Adrenal gland (tissue), 12 donors: Measurements from ENCODE around the gene CYS1. TPM values are rescaled to one million over a fixed set of nuclear protein-coding genes. Genes with fewer than 3 reads are reported as not detected.

Experiments used
- DNase-seq, 7 donors: peaks; one replicate each; pipeline ENCODE4 v3.0.0-alpha.2; 2019 to 2020
- H3K27ac ChIP-seq, 5 donors: fragments of 200-600 bp; sonication (generic) in 4 of 5; 1 replicate in 3 of 5; 2 replicates in 2 of 5; pipeline versions ENCODE4 v1.5.1 to v1.8.0; 2016 to 2020; ENCODE audit warnings: mild to moderate bottlenecking in 1 of 5
- H3K27me3 ChIP-seq: fragments of 200-600 bp; 2 replicates; pipeline ENCODE4 v1.8.0; 2021
- H3K36me3 ChIP-seq, 2 donors: fragments of 200-600 bp; replicated peaks in 1 of 2; 1 replicate in 1 of 2; 2 replicates in 1 of 2; pipeline versions ENCODE4 v1.5.1 to v1.8.0; 2018 to 2022
- H3K4me1 ChIP-seq, 2 donors: fragments of 200-600 bp; replicated peaks in 1 of 2; 1 replicate in 1 of 2; 2 replicates in 1 of 2; pipeline versions ENCODE4 v1.5.1 to v1.8.0; 2018 to 2021
- H3K4me3 ChIP-seq, 4 donors: fragments of 200-600 bp; sonication (generic) in 3 of 4; one replicate each; pipeline ENCODE4 v1.5.1; 2016 to 2018
- H3K9me3 ChIP-seq, 3 donors: fragments of 200-600 bp; sonication (generic) in 1 of 3; replicated peaks in 1 of 3; 1 replicate in 2 of 3; 2 replicates in 1 of 3; pipeline versions ENCODE4 v1.5.1 to v1.8.0; 2016 to 2021
- CTCF ChIP-seq, 6 experiments: fragments of 450-650 bp in 4 of 6; fragments of 200-600 bp in 2 of 6; sonication (generic) in 1 of 6; IDR thresholded peaks; 1 replicate in 5 of 6; 2 replicates in 1 of 6; pipeline versions ENCODE4 v1.5.1 to v1.8.0; 2016 to 2021; ENCODE audit warnings: antibody characterized with exemption in 6 of 6, mild to moderate bottlenecking in 2 of 6, moderate library complexity in 1 of 6
- POLR2A ChIP-seq, 2 donors: fragments of 450-650 bp; IDR thresholded peaks; one replicate each; pipeline ENCODE4 v1.6.1; 2017; ENCODE audit warnings: antibody characterized with exemption in 2 of 2, mild to moderate bottlenecking in 2 of 2, moderate library complexity in 1 of 2
- WGBS, 4 donors: extraction: QIAGEN DNeasy Blood & Tissue Kit in 2 of 4; methylation state at CpG; one replicate each; pipeline versions ENCODE4 v1.1.5 to v1.1.7; 2013 to 2017; 5-methylcytosine and 5-hydroxymethylcytosine counted together
- intact Hi-C, 2 donors: fragments of 100-400 bp; cut with DNase I; formaldehyde crosslinking; loops; one replicate each; pipeline versions ENCODE4 v1.14.1 to v1.15.0; 2022 to 2023
- polyA plus RNA-seq, 3 donors: library from polyadenylated mRNA; stranded (reverse); fragments of 200-250 nt in 2 of 3; fragments of 350-450 nt in 1 of 3; fragmentation: Illumina TruSeq in 1 of 3; extraction: RNeasy Lipid Tissue Mini Kit (QIAGEN cat#74804) in 1 of 3; gene quantifications; one replicate each; pipeline ENCODE4 v1.2.3, GENCODE V29; 2013 to 2014
- total RNA-seq, 9 donors: library from RNA; depleted of rRNA in 4 of 9; stranded (reverse); fragments of >200 nt in 4 of 9; fragments of 120-200 nt in 1 of 9; fragmentation: NEBNext Ultra II Directional in 1 of 9; extraction: Animal tissue kit (Norgen Biotek cat#: 25700) in 1 of 9; gene quantifications; one replicate each; pipeline versions ENCODE4 v1.1.0 to v1.2.4, GENCODE V29; 2013 to 2023
- donor health status: healthy with polysubstance abuse.
- donor health status: Bipolar disorder and iron deficiency.
- donor health status: DM: yes; HTN: yes; CAD: no.
- donor health status: DM: no; HTN: no; CAD: no.
- donor health status: DM: no; HTN: no; CAD: no.
- donor health status: DM: yes; HTN: yes; CAD: no.

CYS1 gene
- total and polyA plus RNA-seq, 12 donors, result 0.05 to 3.6 (median 1.1) TPM

- Histone ChIP-seq H3K27ac (no peak overlapping the region), H3K4me3 (no peak overlapping the region), H3K9me3 (no peaks in the 10 kb centered on the region), H3K4me1 (peaks cover 0 to 10% of the 10 kb centered on the region in 2 donors), H3K27me3 (no peaks in the 10 kb centered on the region), H3K36me3 (peaks cover 0 to under 1% of the 10 kb centered on the region in 2 donors)
- WGBS, 4 donors, result 93 to 95% (median 94%) methylated on average over 9 to 17 of the region's 17 CpGs
- no peak for DNase-seq
- TF ChIP-seq CTCF (IDR thresholded peaks at IDR 0.05), result no peak
- no peak for TF ChIP-seq POLR2A (IDR thresholded peaks at IDR 0.05)
- intact Hi-C loops, result loop anchor here in 1 of 2 donors (10.0 kb wide), 1 partner anchor 244 kb away; no protein-coding TSS in a partner anchor
Measured at GRCh38 chr2:10059016-10059351, 21.2 kb downstream of the CYS1 start.

- H3K36me3 ChIP-seq, result peaks cover 0 to 6% of the 10 kb centered on the region in 2 donors
- no peaks in the 10 kb centered on the region for H3K27me3 ChIP-seq
- intact Hi-C loops, result loop anchor here in 1 of 2 donors (10.0 kb wide), 1 partner anchor 244 kb away; no protein-coding TSS in a partner anchor
- H3K9me3 ChIP-seq, result no peaks in the 10 kb centered on the region
- H3K4me1 ChIP-seq, result peaks cover 0 to 10% of the 10 kb centered on the region in 2 donors
- H3K27ac ChIP-seq, result peak overlapping the region in 1 of 5 donors; percentile 70
- DNase-seq, result no peak
- H3K4me3 ChIP-seq, result no peak overlapping the region
- WGBS, 4 donors, result 91 to 100% (median 95%) methylated on average over 17 to 39 of the region's 39 CpGs
- peak in 1 of 6 experiments; percentile 1 for TF ChIP-seq CTCF (IDR thresholded peaks at IDR 0.05)
- TF ChIP-seq POLR2A (IDR thresholded peaks at IDR 0.05), result no peak
Measured at GRCh38 chr2:10058251-10059015, 21.8 kb downstream of the CYS1 start.

GRCh38 chr2:10057231-10058107 lies 22.7 kb downstream of the CYS1 start:
- intact Hi-C loops, result loop anchor here in 1 of 2 donors (10.0 kb wide), 1 partner anchor 243 kb away; no protein-coding TSS in a partner anchor
- peak in 6 of 7 donors; percentile 54 to 72 (median 64) for DNase-seq
- 9 to 24% (median 19%) methylated on average over 21 to 28 of the region's 28 CpGs for WGBS, 4 donors

More at GRCh38 chr2:10057231-10058107, 22.7 kb downstream of the CYS1 start:
- Histone ChIP-seq H3K27me3 (no peaks in the 10 kb centered on the region), H3K4me1 (peaks cover 0 to 10% of the 10 kb centered on the region in 2 donors), H3K36me3 (peaks cover 0 to 16% of the 10 kb centered on the region in 2 donors), H3K9me3 (no peaks in the 10 kb centered on the region), H3K27ac (peak overlapping the region in 3 of 5 donors; percentile 17 to 70 (median 56)), H3K4me3 (peak overlapping the region in 1 of 4 donors; percentile 28)
- TF ChIP-seq POLR2A (IDR thresholded peaks at IDR 0.05) (no peak), CTCF (IDR thresholded peaks at IDR 0.05) (no peak)
